ENCODE results near the gene CYP51A1. TPM values are rescaled to one million over a fixed set of nuclear protein-coding genes. Genes with fewer than 3 reads are reported as not detected.

Gene CYP51A1
- polyA plus RNA-seq, 3 donors = 5.9 to 32.4 (median 27.4) TPM

DNA sequence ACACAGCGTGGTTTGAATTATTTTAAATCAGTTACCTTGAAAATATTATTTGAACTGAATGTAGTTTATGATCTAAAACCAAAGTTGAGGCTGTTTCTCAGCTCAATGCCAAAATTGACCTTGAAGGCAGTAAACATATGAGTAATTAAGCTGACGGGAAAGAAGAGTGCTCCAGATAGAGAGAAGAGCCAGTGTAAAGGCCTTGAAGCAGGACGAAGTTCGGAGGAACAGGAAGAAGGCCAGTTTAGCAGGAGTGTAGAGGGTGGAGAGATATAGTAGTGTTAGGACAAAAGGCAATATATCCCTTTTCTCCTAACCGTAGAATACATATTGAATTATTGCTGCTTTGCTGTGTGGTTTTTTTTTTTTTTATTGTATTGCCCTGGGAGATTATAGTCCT, 63.2 kb downstream of the CYP51A1 start:
- H3K36me3 Mint-ChIP-seq = peaks cover 58 to 73% of the 10 kb centered on the region in 2 donors
- TF ChIP-seq, protein P1, sequence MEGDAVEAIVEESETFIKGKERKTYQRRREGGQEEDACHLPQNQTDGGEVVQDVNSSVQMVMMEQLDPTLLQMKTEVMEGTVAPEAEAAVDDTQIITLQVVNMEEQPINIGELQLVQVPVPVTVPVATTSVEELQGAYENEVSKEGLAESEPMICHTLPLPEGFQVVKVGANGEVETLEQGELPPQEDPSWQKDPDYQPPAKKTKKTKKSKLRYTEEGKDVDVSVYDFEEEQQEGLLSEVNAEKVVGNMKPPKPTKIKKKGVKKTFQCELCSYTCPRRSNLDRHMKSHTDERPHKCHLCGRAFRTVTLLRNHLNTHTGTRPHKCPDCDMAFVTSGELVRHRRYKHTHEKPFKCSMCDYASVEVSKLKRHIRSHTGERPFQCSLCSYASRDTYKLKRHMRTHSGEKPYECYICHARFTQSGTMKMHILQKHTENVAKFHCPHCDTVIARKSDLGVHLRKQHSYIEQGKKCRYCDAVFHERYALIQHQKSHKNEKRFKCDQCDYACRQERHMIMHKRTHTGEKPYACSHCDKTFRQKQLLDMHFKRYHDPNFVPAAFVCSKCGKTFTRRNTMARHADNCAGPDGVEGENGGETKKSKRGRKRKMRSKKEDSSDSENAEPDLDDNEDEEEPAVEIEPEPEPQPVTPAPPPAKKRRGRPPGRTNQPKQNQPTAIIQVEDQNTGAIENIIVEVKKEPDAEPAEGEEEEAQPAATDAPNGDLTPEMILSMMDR (IDR thresholded peaks at IDR 0.05) = no peak

DNA sequence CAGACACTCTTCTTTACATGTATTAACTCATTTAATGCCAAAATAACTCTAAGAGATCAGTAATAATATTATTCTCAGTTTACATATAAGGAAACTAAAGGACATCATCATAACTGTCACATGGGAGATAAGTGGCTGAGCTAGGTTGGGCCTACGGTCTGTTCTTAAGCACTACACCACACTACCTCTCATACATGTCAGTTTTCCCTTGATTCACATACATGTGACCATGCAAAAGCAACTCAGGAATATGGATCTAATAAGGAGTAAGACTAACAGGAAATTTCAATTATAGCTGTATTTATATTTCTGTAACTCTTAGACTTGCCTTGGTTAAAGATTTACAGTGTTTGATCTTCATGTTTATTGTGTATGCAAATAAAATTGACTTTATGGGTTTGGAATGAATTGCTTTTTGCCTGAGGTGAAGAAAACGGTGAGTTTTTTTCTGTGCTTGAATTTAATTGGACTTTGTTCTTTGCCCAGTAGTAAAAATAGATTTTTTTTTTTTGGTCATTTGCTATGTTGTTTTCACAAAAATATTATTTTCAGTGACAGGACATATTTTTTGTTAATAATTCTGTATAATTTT, 69.7 kb downstream of the CYP51A1 start:
- peaks cover 46 to 54% of the 10 kb centered on the region in 2 donors for H3K36me3 Mint-ChIP-seq
- Histone ChIP-seq H3K4me3 (replicated peaks in 1 of 3; ENCODE audit: low read depth in 2 of 3, low read length in 3 of 3) (no peak overlapping the region), H3K4me1 (ENCODE audit: control insufficient read depth in 1 of 2, insufficient read depth in 2 of 2, low read length in 2 of 2) (no peaks in the 10 kb centered on the region), H3K79me2 (ENCODE audit: insufficient read depth, low read length) (no peaks in the 10 kb centered on the region), H3K9me3 (replicated peaks in 1 of 2; ENCODE audit: control insufficient read depth in 1 of 2, insufficient read depth in 1 of 2, low read length in 2 of 2) (no peaks in the 10 kb centered on the region), H3K27me3 (ENCODE audit: control insufficient read depth in 2 of 2, insufficient read depth in 2 of 2, low read length in 2 of 2) (no peaks in the 10 kb centered on the region), H4K20me1 (ENCODE audit: insufficient read depth, low read length) (no peaks in the 10 kb centered on the region), H3K36me3 (replicated peaks in 1 of 2; ENCODE audit: control insufficient read depth in 1 of 2, insufficient read depth in 2 of 2, low read length in 2 of 2) (peaks cover 29 to 74% of the 10 kb centered on the region in 2 donors), H3K4me2 (replicated peaks; ENCODE audit: extremely low read depth, low read length, poor library complexity, severe bottlenecking) (no peak overlapping the region), H3K27ac (ENCODE audit: low read depth in 1 of 2, low read length in 2 of 2) (no peak overlapping the region), H3K9ac (ENCODE audit: insufficient read depth, low read length, poor library complexity, severe bottlenecking) (no peak overlapping the region), H2AFZ (ENCODE audit: insufficient read depth, low read depth, low read length, poor library complexity, severe bottlenecking) (no peak overlapping the region)
- H3K27me3 Mint-ChIP-seq (ENCODE audit: low read depth in 3 of 3) = no peaks in the 10 kb centered on the region
- no CpG with 5 or more reads among the region's 2 CpGs for WGBS (ENCODE audit: insufficient coverage)
- no peaks in the 10 kb centered on the region for H3K9me3 Mint-ChIP-seq
- peak overlapping the region in 1 of 7 donors; percentile 32 for H3K27ac Mint-ChIP-seq
- DNase-seq = no peak
- TF ChIP-seq, protein P1 (IDR thresholded peaks at IDR 0.05) = no peak
- peaks cover 7% of the 10 kb centered on the region for H3K4me1 Mint-ChIP-seq
- H3K4me3 Mint-ChIP-seq = no peak overlapping the region
- intact Hi-C loops (cut with micrococcal nuclease) = no loop called here

More for the DNA sequence above, 63.2 kb downstream of the CYP51A1 start:
- Histone ChIP-seq H3K4me2 (replicated peaks; ENCODE audit: extremely low read depth, low read length, poor library complexity, severe bottlenecking) (no peak overlapping the region), H3K79me2 (ENCODE audit: insufficient read depth, low read length) (no peaks in the 10 kb centered on the region), H3K27me3 (ENCODE audit: control insufficient read depth in 2 of 2, insufficient read depth in 2 of 2, low read length in 2 of 2) (no peaks in the 10 kb centered on the region), H3K36me3 (replicated peaks in 1 of 2; ENCODE audit: control insufficient read depth in 1 of 2, insufficient read depth in 2 of 2, low read length in 2 of 2) (peaks cover 40 to 77% of the 10 kb centered on the region in 2 donors), H4K20me1 (ENCODE audit: insufficient read depth, low read length) (no peaks in the 10 kb centered on the region), H2AFZ (ENCODE audit: insufficient read depth, low read depth, low read length, poor library complexity, severe bottlenecking) (no peak overlapping the region), H3K9me3 (replicated peaks in 1 of 2; ENCODE audit: control insufficient read depth in 1 of 2, insufficient read depth in 1 of 2, low read length in 2 of 2) (no peaks in the 10 kb centered on the region), H3K27ac (ENCODE audit: low read depth in 1 of 2, low read length in 2 of 2) (no peak overlapping the region), H3K4me3 (replicated peaks in 1 of 3; ENCODE audit: low read depth in 2 of 3, low read length in 3 of 3) (no peak overlapping the region), H3K4me1 (ENCODE audit: control insufficient read depth in 1 of 2, insufficient read depth in 2 of 2, low read length in 2 of 2) (no peaks in the 10 kb centered on the region), H3K9ac (ENCODE audit: insufficient read depth, low read length, poor library complexity, severe bottlenecking) (no peak overlapping the region)
- H3K4me3 Mint-ChIP-seq = no peak overlapping the region
- no peaks in the 10 kb centered on the region for H3K4me1 Mint-ChIP-seq
- no peaks in the 10 kb centered on the region for H3K27me3 Mint-ChIP-seq (ENCODE audit: low read depth in 3 of 3)
- 85% methylated on average over 4 of the region's 5 CpGs for whole genome bisulfite sequencing (ENCODE audit: insufficient coverage)
- H3K9me3 Mint-ChIP-seq = no peaks in the 10 kb centered on the region
- DNase-seq = no peak
- H3K27ac Mint-ChIP-seq = no peak overlapping the region
- intact Hi-C loops (cut with micrococcal nuclease) = no loop called here

Other genes starting within 250 kb of the CYP51A1 start
- 10 to 100 TPM in 1 of 3 donors, 1 to 10 TPM in 2; 1.5 to 23.3 (median 7.3) TPM for gene AKAP9, start 193.6 kb downstream of the CYP51A1 start, polyA plus RNA-seq
- gene LRRD1, start 44.7 kb upstream of the CYP51A1 start, polyA plus RNA-seq = not detected
- gene KRIT1, start 111.4 kb upstream of the CYP51A1 start, polyA plus RNA-seq = 10 to 100 TPM in 1 of 3 donors, 1 to 10 TPM in 2; 4.7 to 28.8 (median 6.8) TPM
- 10 to 100 TPM in 1 of 3 donors, 1 to 10 TPM in 2; 4.8 to 16.8 (median 5.7) TPM for gene ANKIB1, start 111.5 kb upstream of the CYP51A1 start, polyA plus RNA-seq

Data from CD14-positive monocyte (primary cell).